ENCODE results near the gene TTN. TPM values are rescaled to one million over a fixed set of nuclear protein-coding genes. Genes with fewer than 3 reads are reported as not detected.

The TTN gene
- total RNA-seq, 1 donor from 2014 or later = not detected

DNA sequence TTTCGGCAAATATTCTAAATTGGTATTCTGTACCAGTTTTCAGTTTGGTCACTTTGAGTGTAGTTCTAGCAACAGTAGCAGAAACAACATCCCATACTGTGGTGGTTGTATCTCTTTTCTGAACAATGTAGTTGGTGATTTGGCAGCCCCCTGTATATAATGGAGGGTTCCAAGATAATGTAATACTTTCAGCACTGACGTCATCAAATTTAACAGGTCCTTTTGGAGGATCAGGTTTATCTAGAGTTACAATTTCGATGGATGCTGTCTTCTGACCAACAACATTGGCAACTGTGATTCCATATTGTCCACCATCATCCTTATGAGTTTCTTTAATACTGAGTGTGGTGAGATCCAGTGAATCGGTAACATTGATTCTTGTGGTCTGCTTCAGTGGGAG is 239.0 kb downstream of the TTN start:
- Mint-ChIP-seq H3K27ac (ENCODE audit: unreplicated experiment) (no peak overlapping the region), H3K36me3 (ENCODE audit: low read depth) (peaks cover 38% of the 10 kb centered on the region), H3K27me3 (ENCODE audit: low read depth) (no peaks in the 10 kb centered on the region), H3K4me3 (ENCODE audit: unreplicated experiment) (no peak overlapping the region), H3K9me3 (ENCODE audit: low read depth) (peaks cover 19% of the 10 kb centered on the region), H3K4me1 (ENCODE audit: low read depth) (no peaks in the 10 kb centered on the region)
- DNase-seq (ENCODE audit: low spot score) = no peak
- TF ChIP-seq CTCF (IDR thresholded peaks at IDR 0.05) = no peak

DNA sequence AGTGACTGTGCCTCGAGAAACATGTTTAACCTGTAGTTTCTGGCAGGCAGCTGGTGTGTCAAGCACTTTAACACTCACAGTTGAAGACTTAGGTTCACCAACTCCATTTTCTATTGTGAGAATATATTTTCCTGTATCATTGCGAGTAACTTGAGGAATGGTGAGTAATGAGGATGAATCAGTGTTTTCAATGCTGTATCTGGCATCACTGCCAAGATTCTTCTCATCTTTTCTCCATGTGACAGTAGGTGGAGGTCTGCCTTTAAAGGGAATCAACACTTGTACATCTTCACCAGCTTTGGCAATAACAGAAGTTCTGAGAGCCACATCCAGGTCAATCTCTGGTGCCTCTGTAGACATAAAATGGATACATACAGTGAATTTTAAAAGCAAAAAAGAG is 254.2 kb downstream of the TTN start:
- DNase-seq (ENCODE audit: low spot score) = no peak
- peaks cover 15% of the 10 kb centered on the region for H3K36me3 Mint-ChIP-seq (ENCODE audit: low read depth)

GRCh38 chr2:178550352-178550751 is 256.9 kb downstream of the TTN start:
- DNase-seq (ENCODE audit: low spot score) = no peak
- H3K27me3 Mint-ChIP-seq (ENCODE audit: low read depth) = no peaks in the 10 kb centered on the region
- no peak overlapping the region for H3K27ac Mint-ChIP-seq (ENCODE audit: unreplicated experiment)
- no peak overlapping the region for H3K4me3 Mint-ChIP-seq (ENCODE audit: unreplicated experiment)
- peaks cover 14% of the 10 kb centered on the region for H3K4me1 Mint-ChIP-seq (ENCODE audit: low read depth)
- TF ChIP-seq CTCF (IDR thresholded peaks at IDR 0.05) = no peak
- peaks cover 29% of the 10 kb centered on the region for H3K36me3 Mint-ChIP-seq (ENCODE audit: low read depth)
- peaks cover 4% of the 10 kb centered on the region for H3K9me3 Mint-ChIP-seq (ENCODE audit: low read depth)

More for the DNA sequence above, 254.2 kb downstream of the TTN start:
- H3K9me3 Mint-ChIP-seq (ENCODE audit: low read depth) = no peaks in the 10 kb centered on the region
- no peak overlapping the region for H3K4me3 Mint-ChIP-seq (ENCODE audit: unreplicated experiment)
- no peak for TF ChIP-seq CTCF (IDR thresholded peaks at IDR 0.05)
- H3K27me3 Mint-ChIP-seq (ENCODE audit: low read depth) = no peaks in the 10 kb centered on the region
- peak overlapping the region; percentile 68 for H3K27ac Mint-ChIP-seq (ENCODE audit: unreplicated experiment)
- peaks cover 14% of the 10 kb centered on the region for H3K4me1 Mint-ChIP-seq (ENCODE audit: low read depth)

GRCh38 chr2:178542569-178542968 is 264.7 kb downstream of the TTN start:
- H3K4me3 Mint-ChIP-seq (ENCODE audit: unreplicated experiment) = no peak overlapping the region
- TF ChIP-seq CTCF (IDR thresholded peaks at IDR 0.05) = no peak
- no peaks in the 10 kb centered on the region for H3K27me3 Mint-ChIP-seq (ENCODE audit: low read depth)
- peaks cover 2% of the 10 kb centered on the region for H3K9me3 Mint-ChIP-seq (ENCODE audit: low read depth)
- no peak overlapping the region for H3K27ac Mint-ChIP-seq (ENCODE audit: unreplicated experiment)
- no peak for DNase-seq (ENCODE audit: low spot score)
- H3K36me3 Mint-ChIP-seq (ENCODE audit: low read depth) = peaks cover 43% of the 10 kb centered on the region
- H3K4me1 Mint-ChIP-seq (ENCODE audit: low read depth) = no peaks in the 10 kb centered on the region

GRCh38 chr2:178542161-178542560 is 265.1 kb downstream of the TTN start:
- Mint-ChIP-seq H3K4me3 (ENCODE audit: unreplicated experiment) (no peak overlapping the region), H3K27me3 (ENCODE audit: low read depth) (no peaks in the 10 kb centered on the region), H3K4me1 (ENCODE audit: low read depth) (no peaks in the 10 kb centered on the region), H3K36me3 (ENCODE audit: low read depth) (peaks cover 41% of the 10 kb centered on the region), H3K9me3 (ENCODE audit: low read depth) (no peaks in the 10 kb centered on the region), H3K27ac (ENCODE audit: unreplicated experiment) (no peak overlapping the region)
- no peak for DNase-seq (ENCODE audit: low spot score)
- no peak for TF ChIP-seq CTCF (IDR thresholded peaks at IDR 0.05)

All from chondrocyte (in vitro differentiated cells).